Transverse colon (tissue), 4 donors: ENCODE data around the gene CTNNBL1. TPM values are rescaled to one million over a fixed set of nuclear protein-coding genes. Genes with fewer than 3 reads are reported as not detected.

Source experiments
- DNase-seq: peaks from one replicate; pipeline ENCODE4 v3.0.0-alpha.2; 2019
- H3K27ac ChIP-seq, 4 donors: fragments of 200-600 bp; sonication (generic); 2 replicates each; pipeline ENCODE4 v1.5.1; 2016 to 2018; ENCODE audit warnings: inconsistent platforms in 4 of 4
- H3K27me3 ChIP-seq: fragments of 200-600 bp; sonication (generic); 2 replicates; pipeline ENCODE4 v1.5.1; 2017; ENCODE audit warnings: inconsistent platforms
- H3K36me3 ChIP-seq, 4 donors: fragments of 200-600 bp; sonication (generic); 2 replicates each; pipeline ENCODE4 v1.5.1; 2017 to 2019; ENCODE audit warnings: inconsistent platforms in 4 of 4
- H3K4me1 ChIP-seq, 4 donors: fragments of 200-600 bp; sonication (generic); 2 replicates each; pipeline ENCODE4 v1.5.1; 2017 to 2020; ENCODE audit warnings: inconsistent platforms in 4 of 4
- H3K4me3 ChIP-seq, 4 donors: fragments of 200-600 bp; sonication (generic); 1 replicate in 1 of 4; 2 replicates in 3 of 4; pipeline versions ENCODE4 v1.5.1 to v1.6.1; 2017 to 2019; ENCODE audit warnings: inconsistent platforms in 4 of 4
- H3K9me3 ChIP-seq, 2 donors: fragments of 200-600 bp; sonication (generic); 2 replicates each; pipeline ENCODE4 v1.5.1; 2017 to 2019; ENCODE audit warnings: inconsistent platforms in 2 of 2
- CTCF ChIP-seq, 5 experiments: fragments of 200-600 bp in 3 of 5; fragments of 450-650 bp in 2 of 5; sonication (generic) in 3 of 5; IDR thresholded peaks; 1 replicate in 2 of 5; 2 replicates in 3 of 5; pipeline ENCODE4 v1.5.1; 2016 to 2017; ENCODE audit warnings: antibody characterized with exemption in 5 of 5, inconsistent platforms in 3 of 5, mild to moderate bottlenecking in 2 of 5, moderate library complexity in 1 of 5
- EP300 ChIP-seq: sonication (generic); formaldehyde crosslinking; IDR thresholded peaks from one replicate; pipeline ENCODE4 v1.6.1; 2017; ENCODE audit warnings: antibody characterized with exemption, low read depth
- POLR2A ChIP-seq: fragments of 450-650 bp; IDR thresholded peaks from one replicate; pipeline ENCODE4 v1.6.1; 2016; ENCODE audit warnings: antibody characterized with exemption, mild to moderate bottlenecking, moderate library complexity
- POLR2AphosphoS5 ChIP-seq, 3 donors: sonication (generic); formaldehyde crosslinking; IDR thresholded peaks; one replicate each; pipeline ENCODE4 v1.6.1; 2016; ENCODE audit warnings: antibody characterized with exemption in 3 of 3
- WGBS, 2 donors: methylation state at CpG; one replicate each; pipeline ENCODE4 v1.1.5; 2018; ENCODE audit warnings: low coverage in 1 of 2; 5-methylcytosine and 5-hydroxymethylcytosine counted together
- in situ Hi-C, 4 donors: fragments of 200-750 bp; cut with MboI; loops; one replicate each; pipeline versions ENCODE4 v1.15.0 to v1.15.1; 2017; ENCODE audit warnings: low sequenced_read_pairs in 3 of 4, low pct_ligation_motif_present in 1 of 4, low pct_unique_long_range_greater_than_20kb in 1 of 4
- intact Hi-C: fragments of 100-400 bp; cut with DNase I; formaldehyde crosslinking; loops from one replicate; pipeline ENCODE4 v1.15.1; 2023; ENCODE audit warnings: low total_unique reads
- total RNA-seq, 4 donors: library from RNA; depleted of rRNA; stranded (reverse); fragments of >200 nt; gene quantifications; one replicate each; pipeline ENCODE4 v1.1.0, GENCODE V29; 2016

CTNNBL1 gene
- total RNA-seq, 4 donors from 2014 or later = 18.7 to 49.0 (median 22.4) TPM

GRCh38 chr20:37875460-37876175 lies 181.8 kb downstream of the CTNNBL1 start:
- Histone ChIP-seq H3K4me3 (no peak overlapping the region), H3K36me3 (no peaks in the 10 kb centered on the region), H3K27me3 (no peaks in the 10 kb centered on the region), H3K27ac (no peak overlapping the region), H3K4me1 (no peaks in the 10 kb centered on the region), H3K9me3 (no peaks in the 10 kb centered on the region)
- WGBS, 2 donors = 93 to 96% methylated on average over 7 to 24 of the region's 24 CpGs
- no peak for TF ChIP-seq EP300
- TF ChIP-seq CTCF (IDR thresholded peaks at IDR 0.05) = no peak
- no peak for TF ChIP-seq POLR2A
- TF ChIP-seq POLR2AphosphoS5 (IDR thresholded peaks at IDR 0.05) = no peak
- DNase-seq = no peak
- in situ Hi-C loops = no loop called here
- intact Hi-C loops = no loop called here

- no peak for DNase-seq
- in situ Hi-C loops = no loop called here
- no peak overlapping the region for H3K4me3 ChIP-seq
- no peak for TF ChIP-seq CTCF (IDR thresholded peaks at IDR 0.05)
- no peak for TF ChIP-seq POLR2A
- TF ChIP-seq EP300 = no peak
- TF ChIP-seq POLR2AphosphoS5 (IDR thresholded peaks at IDR 0.05) = no peak
- no peaks in the 10 kb centered on the region for H3K27me3 ChIP-seq
- no peaks in the 10 kb centered on the region for H3K4me1 ChIP-seq
- intact Hi-C loops = no loop called here
- no peak overlapping the region for H3K27ac ChIP-seq
- H3K36me3 ChIP-seq = no peaks in the 10 kb centered on the region
- no peaks in the 10 kb centered on the region for H3K9me3 ChIP-seq
- 72% methylated on average over 6 of the region's 7 CpGs; no CpG with 5 or more reads in 1 of the 2 donors for WGBS, 2 donors
Measured at GRCh38 chr20:37876863-37877262, 183.0 kb downstream of the CTNNBL1 start.

GRCh38 chr20:37877832-37878772 lies 184.3 kb downstream of the CTNNBL1 start:
- Histone ChIP-seq H3K27me3 (no peaks in the 10 kb centered on the region), H3K36me3 (no peaks in the 10 kb centered on the region), H3K9me3 (no peaks in the 10 kb centered on the region), H3K4me1 (no peaks in the 10 kb centered on the region), H3K4me3 (no peak overlapping the region), H3K27ac (no peak overlapping the region)
- no peak for TF ChIP-seq CTCF (IDR thresholded peaks at IDR 0.05)
- no peak for TF ChIP-seq POLR2A
- TF ChIP-seq EP300 = no peak
- TF ChIP-seq POLR2AphosphoS5 (IDR thresholded peaks at IDR 0.05) = no peak
- WGBS, 2 donors = 67 to 82% methylated on average over 2 to 20 of the region's 20 CpGs
- intact Hi-C loops (no loop called here), in situ Hi-C loops (no loop called here)
- DNase-seq = no peak

- no peak overlapping the region for H3K27ac ChIP-seq
- intact Hi-C loops (no loop called here), in situ Hi-C loops (no loop called here)
- no peak for DNase-seq
- H3K27me3 ChIP-seq = no peaks in the 10 kb centered on the region
- TF ChIP-seq POLR2AphosphoS5 (IDR thresholded peaks at IDR 0.05) (no peak), POLR2A (no peak), EP300 (no peak), CTCF (IDR thresholded peaks at IDR 0.05) (no peak)
- WGBS, 2 donors = 65 to 69% methylated on average over 5 to 12 of the region's 12 CpGs
- H3K4me3 ChIP-seq = no peak overlapping the region
- no peaks in the 10 kb centered on the region for H3K9me3 ChIP-seq
- no peaks in the 10 kb centered on the region for H3K36me3 ChIP-seq
- no peaks in the 10 kb centered on the region for H3K4me1 ChIP-seq
Measured at GRCh38 chr20:37878835-37879599, 185.2 kb downstream of the CTNNBL1 start.
